ENCODE data around the gene ARIH2.
"Not testable (repeated sequence)": the region's sequence is repeated elsewhere in the genome, so short reads cannot be mapped to it uniquely, and the experiment has no call there.

The ARIH2 gene

DNA sequence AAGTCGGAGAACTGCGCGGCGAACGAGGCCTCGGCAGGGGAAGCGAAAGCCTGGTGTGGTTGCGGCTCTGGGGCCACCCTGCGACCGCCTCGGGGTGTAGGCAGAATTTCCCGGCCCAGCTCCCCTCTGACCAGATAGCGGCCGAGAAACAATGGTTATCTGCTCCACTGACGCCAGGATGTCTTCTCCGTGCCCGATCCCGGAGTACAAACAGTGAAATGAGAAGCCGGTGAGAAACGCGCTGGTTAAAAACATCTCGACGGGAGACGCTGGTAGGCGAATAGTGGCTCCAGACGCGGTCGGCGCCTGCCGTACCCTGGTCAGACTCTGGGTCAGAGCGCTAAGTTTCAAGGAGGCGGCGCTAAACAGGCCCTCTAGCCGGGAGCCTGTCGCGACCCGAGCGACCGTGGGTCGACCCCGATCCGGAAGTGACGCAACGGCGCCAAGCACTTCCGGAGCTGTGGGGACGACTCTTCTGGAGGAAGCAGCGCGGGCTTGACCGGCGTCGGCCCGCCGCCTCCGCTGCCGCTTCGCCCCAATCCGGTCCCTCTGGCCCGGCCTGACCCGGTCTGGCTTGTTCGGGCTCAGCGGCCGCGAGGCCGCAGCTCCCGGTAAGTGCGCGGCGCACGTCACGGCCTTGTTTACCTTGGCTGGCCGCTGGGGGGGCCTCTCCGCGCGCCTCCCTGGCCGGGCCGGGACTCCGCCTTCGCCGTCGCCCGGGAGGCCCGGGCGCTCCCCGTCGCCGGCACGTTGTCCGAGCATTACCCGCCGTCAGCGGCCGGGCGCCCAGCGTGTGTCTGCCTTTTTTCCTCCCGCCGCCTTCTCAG lies at the start of gene ARIH2:
Gene ARIH2, plus strand, starts transcription at position 455 of the 827 bp plus-strand sequence. CDS start 8,717 bp downstream, outside the sequence.
- peak; percentile 96 for DNase-seq (ENCODE audit: low spot score)

DNA sequence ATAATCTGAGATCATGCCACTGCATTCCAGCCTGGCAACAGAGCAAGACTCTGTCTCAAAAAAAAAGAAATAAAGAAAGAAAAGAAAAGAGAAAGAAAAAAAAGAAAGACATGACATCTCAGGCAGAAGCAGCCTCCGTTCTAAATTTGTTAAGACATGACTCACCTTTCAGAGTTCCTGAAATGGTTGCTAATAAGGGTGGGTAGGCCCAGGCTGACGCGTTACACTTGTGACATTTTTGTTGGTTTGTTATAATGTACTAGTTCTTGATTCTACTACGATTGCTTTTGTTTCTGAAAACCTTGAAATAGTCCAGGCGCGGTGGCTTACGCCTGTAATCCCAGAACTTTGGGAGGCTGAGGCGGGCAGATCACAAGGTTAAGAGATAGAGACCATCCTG lies 41.0 kb upstream of the ARIH2 start:
- no peak for DNase-seq (ENCODE audit: low spot score)

DNA sequence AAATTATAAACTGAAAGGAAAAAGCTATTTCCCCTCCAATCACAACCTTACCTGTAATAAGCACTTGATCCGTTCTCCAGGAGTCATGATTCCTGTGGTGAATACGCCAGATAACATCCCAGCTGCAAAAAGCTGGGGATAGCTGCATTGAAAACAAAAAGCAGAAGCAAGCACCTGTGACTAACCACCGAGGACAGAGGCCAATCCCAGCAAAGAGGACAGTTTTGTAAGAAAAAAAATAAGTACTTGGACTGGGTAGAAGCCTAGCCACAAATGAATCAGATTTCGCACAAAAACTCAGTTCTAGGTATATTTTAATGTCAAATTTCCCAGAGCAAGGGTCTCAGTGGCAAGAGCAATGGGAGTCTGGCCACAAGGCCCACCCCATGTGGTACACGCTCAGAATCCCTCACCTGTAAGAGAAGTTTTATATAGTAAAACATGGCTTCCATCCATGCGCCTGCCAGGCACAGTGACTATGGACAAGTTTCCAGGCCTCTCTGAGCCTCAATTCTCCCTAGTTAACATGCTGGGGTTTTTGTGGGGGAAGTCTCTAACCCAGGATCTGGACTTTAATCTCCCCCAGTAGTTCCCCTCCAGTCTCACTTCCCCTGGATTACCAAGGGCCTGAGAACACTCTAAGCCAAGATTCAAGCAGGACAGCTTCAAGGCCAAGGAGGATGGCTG lies 39.2 kb upstream of the ARIH2 start:
- DNase-seq (ENCODE audit: low spot score), result no peak

DNA sequence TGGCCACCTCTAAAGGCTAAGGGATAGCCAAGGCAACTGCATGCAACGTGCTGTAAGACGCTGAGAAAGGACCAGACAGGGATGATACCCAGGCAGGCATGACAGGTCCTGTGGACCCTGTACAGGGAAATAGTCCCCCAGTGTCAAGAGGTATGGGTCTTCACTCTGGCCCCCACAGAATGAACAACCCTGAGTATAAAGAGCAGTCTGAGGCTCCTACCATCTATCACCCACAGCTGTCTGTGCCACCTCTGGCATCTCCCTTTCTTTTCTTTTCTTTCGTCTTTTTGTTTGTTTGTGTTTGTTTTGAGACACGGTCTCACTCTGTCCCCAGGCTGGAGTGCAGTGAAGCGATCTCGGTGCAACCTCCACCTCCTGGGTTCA lies 38.7 kb upstream of the ARIH2 start:
- DNase-seq (ENCODE audit: low spot score), result no peak

DNA sequence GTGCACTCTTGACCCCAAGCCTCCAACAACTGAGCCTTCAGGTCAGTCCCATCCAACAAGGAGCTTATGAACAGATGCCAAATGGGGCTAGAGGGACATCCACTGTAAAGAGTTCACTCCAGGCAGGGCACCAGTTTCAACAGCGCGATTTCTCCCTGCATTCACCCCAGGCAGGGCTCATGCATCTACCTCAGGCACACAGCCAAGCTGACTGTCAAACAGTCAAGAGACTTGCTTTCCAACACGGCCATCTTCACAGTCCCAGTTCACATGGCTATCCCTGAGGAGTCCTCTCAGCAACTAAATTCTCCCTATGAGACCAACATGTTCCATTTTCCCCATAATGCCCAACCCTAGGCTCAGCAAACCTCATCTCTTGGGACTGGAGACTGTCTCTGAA lies 37.6 kb upstream of the ARIH2 start:
- no peak for DNase-seq (ENCODE audit: low spot score)

DNA sequence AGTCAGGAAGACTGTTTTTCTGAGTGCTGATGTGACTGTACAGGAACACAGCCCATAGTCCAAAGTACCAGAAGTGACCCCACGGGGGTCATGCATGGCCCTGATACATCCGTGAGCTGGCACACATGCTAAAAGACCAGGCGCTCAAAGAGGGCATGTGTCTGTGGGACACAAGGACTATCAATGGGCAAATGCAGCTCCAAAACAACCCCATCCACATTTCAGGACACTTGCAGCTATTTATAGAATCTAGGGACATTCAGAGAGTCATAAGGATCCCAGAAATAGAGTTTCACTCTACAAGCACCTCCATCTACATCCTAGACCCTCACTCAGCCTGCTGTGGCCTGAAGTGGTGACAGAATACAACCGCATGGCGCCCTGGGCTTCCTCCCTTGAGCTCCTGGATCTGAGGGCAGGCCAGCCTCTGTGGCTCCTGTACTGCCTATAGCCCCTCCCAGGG lies 37.0 kb upstream of the ARIH2 start:
- DNase-seq (ENCODE audit: low spot score), result no peak

DNA sequence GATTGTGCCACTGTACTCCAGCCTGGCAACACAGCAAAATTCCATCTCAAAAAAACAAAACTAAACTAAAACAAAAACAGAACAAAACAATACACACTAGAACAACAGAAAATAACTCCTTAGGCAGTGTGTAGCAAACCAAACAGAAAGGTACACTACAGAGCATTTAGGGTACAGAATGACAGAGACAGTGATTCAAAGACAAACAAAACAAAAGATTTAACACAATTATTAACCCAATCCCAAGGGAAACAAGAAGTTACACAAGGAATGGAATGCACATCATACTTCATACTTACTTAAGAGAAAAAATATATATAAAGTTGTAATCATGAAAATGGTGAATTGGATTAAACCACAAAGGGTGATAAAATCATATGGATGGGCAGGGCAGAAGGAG lies 32.9 kb upstream of the ARIH2 start:
- DNase-seq (ENCODE audit: low spot score), result no peak

DNA sequence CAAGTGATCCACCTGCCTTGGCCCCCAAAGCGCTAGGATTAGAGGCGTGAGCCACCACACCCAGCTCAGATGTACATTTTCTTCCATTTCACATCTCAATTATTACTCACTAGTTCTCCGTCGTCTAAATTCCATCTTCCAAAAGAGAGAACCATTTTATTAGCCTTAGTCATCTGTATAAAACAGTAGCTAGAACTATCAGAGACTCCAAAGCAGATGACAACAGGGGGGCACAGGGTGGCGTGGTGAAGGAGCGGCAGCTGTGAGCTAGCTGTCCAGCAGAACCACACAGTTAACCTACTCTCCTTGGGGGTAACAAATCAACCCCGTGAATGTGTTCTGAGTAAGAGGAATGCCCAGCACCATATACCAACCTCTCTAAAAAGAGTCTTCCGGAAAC lies 27.0 kb upstream of the ARIH2 start:
- no peak for DNase-seq (ENCODE audit: low spot score)

DNA sequence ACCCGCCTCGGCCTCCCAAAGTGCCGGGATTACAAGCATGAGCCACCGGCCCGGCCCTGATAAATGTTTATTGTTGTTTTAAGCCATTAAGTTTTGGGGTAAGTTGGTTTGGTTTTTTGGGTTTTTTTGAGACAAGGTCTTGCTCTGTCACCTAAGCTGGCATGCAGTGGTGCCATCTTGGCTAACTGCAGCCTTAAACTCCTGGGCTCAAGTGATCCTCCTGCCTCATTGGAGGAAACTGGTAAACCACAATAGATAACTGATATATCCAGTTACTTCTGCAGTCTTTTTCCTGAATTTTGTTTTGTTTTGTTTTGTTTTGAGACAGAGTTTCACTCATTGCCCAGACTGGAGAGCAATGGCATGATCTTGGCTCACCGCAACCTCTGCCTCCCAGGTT lies 24.1 kb upstream of the ARIH2 start:
- no peak for DNase-seq (ENCODE audit: low spot score)

DNA sequence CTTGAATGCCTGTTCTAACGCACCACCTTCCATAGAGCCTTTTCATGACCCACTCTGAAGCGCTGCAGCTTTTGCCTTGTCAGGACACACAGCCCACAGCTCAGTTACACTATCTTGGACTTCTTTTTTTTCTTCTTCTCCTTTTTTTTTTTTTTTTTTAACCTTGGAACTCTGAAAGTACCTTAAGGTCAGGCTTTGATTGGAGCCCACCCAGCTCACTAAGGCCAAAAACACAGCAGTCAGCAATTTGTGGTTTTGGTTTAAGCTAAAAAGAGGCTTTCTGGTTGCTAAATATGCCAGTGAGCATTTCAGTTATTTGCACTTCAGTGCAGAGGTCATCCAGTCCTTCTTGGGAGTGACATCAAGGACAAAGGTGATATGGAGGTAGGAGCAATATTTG lies 21.7 kb upstream of the ARIH2 start:
- peak; percentile 41 for DNase-seq (ENCODE audit: low spot score)

DNA sequence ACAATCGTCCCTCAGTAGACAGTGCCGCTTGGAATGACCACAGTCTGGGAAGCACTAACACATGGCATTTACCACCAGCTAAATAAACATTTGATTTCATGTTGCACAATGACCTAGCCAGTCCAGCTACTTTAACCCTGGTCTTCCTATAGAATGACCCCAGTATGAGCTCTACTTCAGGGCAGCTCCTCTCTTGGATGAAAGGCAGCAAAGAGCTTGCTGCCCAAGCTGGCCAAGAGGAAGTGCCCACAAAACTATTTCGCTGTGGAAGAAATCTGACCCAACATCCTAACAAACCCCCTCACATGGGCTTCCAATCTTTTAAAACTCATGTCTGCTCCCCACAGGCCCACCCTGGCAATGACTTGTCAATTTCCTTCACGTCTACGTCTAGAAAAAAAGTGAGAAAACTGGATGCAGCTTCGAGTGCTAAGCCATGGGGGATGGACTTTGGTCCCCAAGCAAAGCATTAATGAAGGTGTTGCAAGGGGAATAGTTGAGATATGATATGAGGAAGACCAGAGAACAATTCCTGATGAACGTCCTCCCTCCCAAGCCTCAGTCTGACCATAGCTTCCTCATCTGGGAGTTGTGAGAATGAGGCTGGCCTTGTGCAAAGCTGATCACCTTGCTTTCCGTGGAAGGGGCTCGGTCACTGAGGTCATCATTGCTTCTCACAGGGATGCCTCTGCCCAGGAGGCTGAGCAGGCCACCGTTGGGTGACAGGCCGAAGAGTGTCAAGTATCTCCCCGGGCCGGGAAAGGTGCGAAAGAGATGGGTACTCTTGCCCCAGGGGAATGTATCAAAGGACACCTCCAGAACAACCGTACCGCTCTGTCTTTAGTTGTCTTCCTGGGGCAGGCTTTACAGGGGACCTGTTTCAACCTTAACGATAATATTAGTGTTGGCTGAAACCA lies 20.9 kb upstream of the ARIH2 start:
- peak; percentile 68 for DNase-seq (ENCODE audit: low spot score)

DNA sequence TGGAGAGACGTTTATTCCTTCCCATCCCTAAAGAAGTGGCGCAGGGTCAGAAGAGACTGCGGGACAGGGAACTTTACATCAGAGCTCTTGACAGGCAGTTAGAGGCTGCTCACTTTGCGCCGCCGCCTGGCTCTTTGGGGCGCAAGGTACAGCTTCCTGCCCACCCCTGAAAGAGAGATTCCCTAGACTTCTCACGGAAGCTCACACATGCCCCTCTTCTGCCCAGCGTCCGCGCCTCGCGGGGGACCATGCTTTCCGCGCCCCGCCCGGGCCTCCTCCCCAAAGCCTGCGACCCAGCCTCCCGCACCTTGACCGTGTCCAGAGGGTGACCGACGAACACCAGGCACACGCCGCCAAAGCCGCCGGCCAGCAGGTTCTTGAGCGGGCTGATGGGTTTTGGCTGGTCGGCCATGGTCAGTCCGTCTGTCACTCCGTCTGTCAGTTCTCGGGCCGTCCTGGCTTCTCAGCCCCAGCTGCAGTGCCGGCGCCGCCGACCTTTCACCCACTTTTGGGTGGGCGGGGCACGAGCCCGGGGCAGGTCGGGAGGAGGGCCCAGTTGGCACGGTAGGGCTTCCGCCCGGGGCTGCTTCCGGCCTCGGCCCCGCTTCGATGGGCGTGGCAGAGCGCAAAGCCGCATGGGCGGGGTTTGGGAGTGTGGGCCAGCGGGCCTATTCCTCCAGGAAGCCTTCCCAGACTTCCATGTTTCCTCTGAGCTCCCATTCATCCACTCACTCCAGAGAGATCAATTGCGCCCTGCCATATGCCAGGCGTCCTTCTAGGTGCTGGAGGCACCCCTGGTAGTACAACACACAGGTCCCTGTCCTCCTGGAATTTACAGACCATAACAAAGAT lies 20.0 kb upstream of the ARIH2 start, which contains the start of gene SLC25A20:
Gene SLC25A20, minus strand, starts transcription at position 500 of the 852 bp plus-strand sequence. Its CDS starts 88 bp downstream, at position 412.
- DNase-seq (ENCODE audit: low spot score), result peak; percentile 94

DNA sequence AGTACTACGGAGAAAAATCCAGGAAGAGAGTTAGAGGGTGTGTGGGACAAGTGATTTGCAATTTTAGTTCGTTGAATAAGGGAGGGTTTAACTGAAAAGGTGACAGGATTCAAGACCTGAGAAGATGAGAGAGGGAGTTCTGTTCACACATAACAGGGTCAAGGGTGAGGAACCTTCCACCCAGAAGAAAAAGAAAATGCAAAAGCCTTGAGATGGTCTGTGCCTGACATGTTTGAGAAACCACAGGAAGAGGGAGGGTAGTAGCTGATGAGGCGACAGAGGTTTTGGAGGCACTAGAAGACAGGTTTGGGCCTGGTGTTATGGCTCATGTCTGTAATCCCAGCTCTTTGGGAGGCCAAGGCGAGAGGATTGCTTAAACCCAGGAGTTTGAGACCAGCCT lies 19.4 kb upstream of the ARIH2 start:
- DNase-seq (ENCODE audit: low spot score), result no peak

DNA sequence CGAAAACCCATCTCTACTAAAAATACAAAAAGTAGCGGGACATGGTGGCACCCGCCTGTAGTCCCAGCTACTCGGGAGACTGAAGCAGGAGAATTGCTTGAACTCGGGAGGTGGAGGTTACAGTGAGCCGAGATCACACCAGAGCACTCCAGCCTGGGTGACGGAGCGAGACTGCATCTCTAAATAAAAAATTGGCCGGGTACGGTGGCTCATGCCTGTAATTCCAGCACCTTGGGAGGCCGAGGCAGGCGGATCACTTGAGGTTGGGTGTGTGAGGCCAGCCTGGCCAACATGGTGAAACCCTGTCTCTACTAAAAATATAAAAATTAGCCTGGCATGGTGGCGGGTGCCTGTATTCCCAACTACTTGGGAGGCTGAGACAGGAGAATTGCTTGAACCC lies 11.6 kb upstream of the ARIH2 start:
- not testable (repeated sequence) for DNase-seq (ENCODE audit: low spot score)

DNA sequence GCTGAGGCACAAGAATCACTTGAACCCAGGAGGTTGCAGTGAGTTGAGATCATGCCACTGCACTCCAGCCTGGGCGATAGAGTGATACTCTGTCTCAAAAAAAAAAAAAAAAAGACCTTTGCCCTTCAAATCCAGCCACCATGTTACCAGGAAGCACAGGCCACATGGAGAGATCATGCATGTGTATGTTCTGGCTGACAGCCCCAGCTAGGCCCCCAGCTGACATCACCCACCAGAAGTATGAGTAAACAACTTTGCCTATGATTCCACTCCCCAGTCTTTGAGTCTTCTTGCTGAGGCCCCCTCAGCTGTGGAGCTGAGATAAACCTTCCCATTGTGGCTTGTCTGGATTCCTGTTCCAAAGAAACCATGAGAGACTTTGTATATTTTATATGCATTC lies 3.3 kb upstream of the ARIH2 start:
- DNase-seq (ENCODE audit: low spot score), result peak; percentile 36

DNA sequence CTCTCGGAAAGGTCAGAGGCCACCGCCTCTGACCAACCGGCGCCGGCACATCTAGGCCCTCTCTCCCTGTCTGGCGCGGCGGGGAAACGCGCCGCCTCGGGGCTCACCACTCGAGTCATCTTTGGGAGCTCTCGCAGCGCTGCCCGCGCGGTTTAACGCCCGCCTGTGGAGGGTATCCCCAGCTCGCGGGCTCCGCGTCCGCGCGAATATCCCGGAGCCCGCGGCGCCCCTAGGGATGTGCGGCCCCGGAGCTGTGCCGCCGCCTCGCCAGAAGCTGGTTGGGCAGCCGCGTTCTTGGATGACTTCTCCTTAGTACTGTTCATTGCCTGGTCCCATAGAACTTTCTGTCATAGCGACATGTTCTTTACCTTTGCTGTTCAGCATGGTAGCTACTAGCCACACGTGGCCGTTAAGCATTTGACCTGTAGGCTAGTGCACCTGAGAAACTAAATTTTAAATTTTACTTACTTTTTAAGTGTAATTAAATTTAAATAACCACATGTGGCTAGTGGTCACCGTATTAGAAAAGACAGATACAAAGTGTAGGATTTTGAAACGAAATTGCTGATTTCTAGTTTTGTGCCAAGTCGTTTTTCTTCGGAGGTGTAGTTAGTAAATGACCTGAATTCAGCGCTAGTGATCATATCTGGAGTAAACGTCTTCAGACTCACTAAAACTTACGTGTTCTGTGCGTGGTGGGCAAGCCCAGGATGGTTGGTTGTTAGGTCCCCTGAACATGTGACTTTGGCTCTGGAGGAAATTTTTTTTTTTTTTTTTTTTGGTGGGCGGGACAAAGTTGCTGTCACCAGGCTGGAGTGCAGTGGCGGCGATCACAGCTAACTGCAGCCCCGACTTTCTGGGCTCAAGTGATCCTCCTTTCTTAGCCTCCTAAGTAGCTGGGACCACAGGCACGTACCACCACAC lies 835 bp downstream of the ARIH2 start:
- DNase-seq (ENCODE audit: low spot score), result peak; percentile 76

DNA sequence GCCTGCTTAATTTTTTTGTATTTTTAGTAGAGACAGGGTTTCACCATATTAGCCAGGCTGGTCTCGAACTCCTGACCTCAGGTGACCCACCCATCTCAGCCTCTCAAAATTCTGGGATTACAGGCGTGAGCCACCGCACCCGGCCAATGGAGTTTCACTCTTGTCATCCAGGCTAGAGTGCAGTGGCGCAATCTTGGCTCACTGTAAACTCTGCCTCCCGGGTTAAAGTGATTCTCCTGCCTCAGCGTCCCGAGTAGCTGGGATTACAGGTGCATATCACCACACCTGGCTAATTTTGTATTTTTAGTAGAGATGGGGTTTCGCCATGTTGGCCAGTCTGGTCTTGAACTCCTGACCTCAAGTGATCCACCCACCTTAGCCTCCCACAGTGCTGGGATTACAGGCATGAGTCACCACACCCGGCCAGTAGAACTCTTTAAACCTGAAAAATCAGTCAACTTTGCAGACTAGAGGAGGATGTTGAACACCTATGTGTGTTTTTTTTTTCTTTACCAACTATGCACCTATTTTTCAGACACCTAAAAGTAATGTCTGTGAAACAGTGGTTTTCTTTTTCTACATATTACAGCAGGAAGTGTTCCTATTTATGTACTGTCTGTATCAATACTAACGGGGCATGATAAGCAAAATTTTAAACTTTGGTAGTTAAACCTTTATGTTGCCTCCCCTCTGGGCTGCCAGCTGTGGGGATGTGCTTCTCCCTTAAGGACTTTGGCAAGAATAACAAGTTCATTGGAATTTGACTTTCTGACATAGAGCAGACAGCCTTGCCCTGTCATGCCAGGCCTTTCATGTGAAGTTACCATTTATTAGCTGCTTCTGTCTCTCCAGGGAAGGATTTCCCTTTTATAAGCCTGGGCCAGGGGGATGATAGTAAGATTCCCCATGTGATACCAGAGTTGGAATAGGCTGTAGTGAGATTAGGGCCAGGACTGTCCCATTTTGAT lies 8.1 kb downstream of the ARIH2 start:
- DNase-seq (ENCODE audit: low spot score), result no peak

DNA sequence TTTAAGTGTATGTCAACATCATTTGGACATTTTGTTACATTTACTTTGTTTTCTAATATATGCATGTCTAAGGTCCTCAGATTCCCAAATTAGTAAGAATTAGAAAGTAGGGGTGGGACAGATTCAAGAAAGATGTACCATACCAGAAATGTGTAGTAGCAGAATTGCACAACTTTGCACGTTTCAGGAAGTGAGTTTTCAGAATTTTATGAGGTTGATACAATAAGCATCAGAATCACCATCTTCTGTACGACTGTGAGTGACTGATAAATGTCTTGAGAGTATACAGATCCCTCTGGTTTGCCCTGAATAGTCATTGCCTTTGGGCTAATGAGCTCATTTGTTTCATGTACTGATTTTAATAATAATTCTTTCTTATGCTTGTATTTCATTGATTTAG lies 9.3 kb downstream of the ARIH2 start:
- no peak for DNase-seq (ENCODE audit: low spot score)

DNA sequence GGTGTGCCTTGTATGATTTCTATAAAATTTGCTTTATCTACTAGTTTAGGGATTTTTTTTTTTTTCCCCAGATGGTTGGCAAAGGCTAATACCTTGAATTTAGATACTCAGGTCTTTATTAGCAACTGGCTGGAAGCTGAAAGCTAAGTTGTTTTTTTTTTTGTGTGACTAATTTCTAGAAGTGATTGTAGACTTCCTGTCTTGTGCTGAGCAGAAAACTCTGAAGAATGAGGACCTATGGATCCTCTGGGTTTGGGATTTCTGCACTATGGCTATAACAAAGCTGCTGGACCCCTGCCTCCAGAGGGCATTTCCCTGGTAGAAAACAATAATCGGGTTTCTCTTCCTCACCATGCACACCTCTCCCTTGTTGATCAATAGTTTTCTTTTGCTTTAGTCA lies 10.0 kb downstream of the ARIH2 start:
- no peak for DNase-seq (ENCODE audit: low spot score)
